HepG2 (cell line): ENCODE data around the gene PRRT2. TPM values are rescaled to one million over a fixed set of nuclear protein-coding genes. Genes with fewer than 3 reads are reported as not detected.
A peak's percentile ranks its signal among the peaks of the same experiment; 100 is the strongest.

Source experiments
- CBFB ChIP-seq: sonication (generic); formaldehyde crosslinking; IDR thresholded peaks from 2 replicates; pipeline ENCODE4 v1.4.0; 2020; ENCODE audit warnings: missing genetic modification reagents
- MIER3 ChIP-seq: IDR thresholded peaks from 2 replicates; pipeline ENCODE4 v1.6.1; 2016; ENCODE audit warnings: missing compliant biosample characterization, borderline replicate concordance
- NCOR1 ChIP-seq: fragments of 200-600 bp; sonication (generic); IDR thresholded peaks from 2 replicates; pipeline ENCODE4 v1.7.0; 2017; ENCODE audit warnings: antibody characterized with exemption, low read length, borderline replicate concordance
- NFRKB ChIP-seq: fragments of 450-650 bp; IDR thresholded peaks from 2 replicates; pipeline ENCODE4 v1.6.1; 2017
- PAF1 ChIP-seq: IDR thresholded peaks from 2 replicates; pipeline ENCODE4 v1.6.1; 2016; ENCODE audit warnings: missing genetic modification reagents, missing compliant biosample characterization
- POLR2G ChIP-seq: fragments of 200-400 bp; formaldehyde crosslinking; IDR thresholded peaks from 2 replicates; pipeline ENCODE4 v1.6.1; 2018; ENCODE audit warnings: mild to moderate bottlenecking, low read depth, low read length, moderate library complexity
- SRSF9 ChIP-seq: fragments of 200-400 bp; formaldehyde crosslinking; IDR thresholded peaks from 2 replicates; pipeline ENCODE4 v1.6.1; 2018; ENCODE audit warnings: borderline replicate concordance, mild to moderate bottlenecking, low read depth, low read length; ENCODE audit not compliant: insufficient read depth, poor library complexity, severe bottlenecking
- SRY ChIP-seq: sonication (generic); formaldehyde crosslinking; IDR thresholded peaks from 2 replicates; pipeline ENCODE4 v1.8.0; 2022; ENCODE audit warnings: mild to moderate bottlenecking, missing genetic modification reagents
- TARDBP ChIP-seq: sonication (generic); formaldehyde crosslinking; IDR thresholded peaks from 2 replicates; pipeline ENCODE4 v1.8.0; 2022; ENCODE audit warnings: mild to moderate bottlenecking, missing genetic modification reagents
- YY1 ChIP-seq: IDR thresholded peaks from 2 replicates; pipeline ENCODE4 v1.6.1; 2011; ENCODE audit warnings: low read length, low read depth, moderate library complexity, mild to moderate bottlenecking; ENCODE audit not compliant: insufficient read depth, insufficient replicate concordance
- ZFP36 ChIP-seq: fragments of 150-350 bp; IDR thresholded peaks from 2 replicates; pipeline ENCODE4 v1.6.1; 2018; ENCODE audit warnings: borderline replicate concordance, low read length, low read depth; ENCODE audit not compliant: partially characterized antibody
- ZFY ChIP-seq: sonication (generic); formaldehyde crosslinking; IDR thresholded peaks from 2 replicates; pipeline ENCODE4 v1.4.0; 2020; ENCODE audit warnings: missing genetic modification reagents
- ZKSCAN1 ChIP-seq: fragments of 150-350 bp; IDR thresholded peaks from 2 replicates; pipeline ENCODE4 v1.6.1; 2014; ENCODE audit warnings: low read length
- ZNF329 ChIP-seq: sonication (generic); formaldehyde crosslinking; IDR thresholded peaks from 2 replicates; pipeline ENCODE4 v1.9.0; 2021; ENCODE audit warnings: low read depth, mild to moderate bottlenecking, missing genetic modification reagents
- ZNF446 ChIP-seq: sonication (generic); formaldehyde crosslinking; IDR thresholded peaks from 2 replicates; pipeline ENCODE4 v1.5.0; 2020; ENCODE audit warnings: mild to moderate bottlenecking, missing genetic modification reagents
- ZNF563 ChIP-seq: sonication (generic); formaldehyde crosslinking; IDR thresholded peaks from 2 replicates; pipeline ENCODE4 v1.8.0; 2022; ENCODE audit warnings: mild to moderate bottlenecking, moderate library complexity, missing genetic modification reagents
- ZNF737 ChIP-seq: sonication (generic); formaldehyde crosslinking; IDR thresholded peaks from 2 replicates; pipeline ENCODE4 v1.5.0; 2020; ENCODE audit warnings: missing genetic modification reagents, mild to moderate bottlenecking, borderline replicate concordance
- polyA plus RNA-seq, 8 experiments: library from polyadenylated mRNA; depleted of rRNA in 3 of 8; stranded (reverse) in 7 of 8; unstranded in 1 of 8; fragments of >200 nt; fragmentation: Illumina TruSeq in 4 of 8; extraction: Trizol in 4 of 8; gene quantifications; 2 replicates each; pipeline versions ENCODE4 v1.2.1 to v1.2.3, GENCODE V29; 2011 to 2016; ENCODE audit warnings: low read depth in 4 of 8, missing spikeins in 1 of 8, mixed read lengths in 1 of 8; ENCODE audit not compliant: insufficient read depth in 1 of 8
- total RNA-seq, 5 experiments: library from RNA; depleted of rRNA; stranded (reverse); fragments of >200 nt; fragmentation: Illumina TruSeq; extraction: Trizol; gene quantifications; 2 replicates each; pipeline ENCODE4 v1.2.3, GENCODE V29; 2016; ENCODE audit warnings: low read depth in 1 of 5
- TF ChIP-seq, protein P1 (sequence below): sonication (generic); formaldehyde crosslinking; conservative IDR thresholded peaks from 2 replicates; pipeline ENCODE4 v1.8.1; 2023; ENCODE audit warnings: missing genetic modification reagents
- TF ChIP-seq, protein P2 (sequence below): sonication (generic); formaldehyde crosslinking; IDR thresholded peaks from 2 replicates; pipeline ENCODE4 v1.4.0; 2020; ENCODE audit warnings: mild to moderate bottlenecking, low read depth, missing genetic modification reagents
- TF ChIP-seq, protein P3 (sequence below): IDR thresholded peaks from 2 replicates; pipeline ENCODE4 v1.6.1; 2016; ENCODE audit warnings: missing biosample characterization, missing genetic modification reagents, low read depth
- TF ChIP-seq, protein P4 (sequence below): sonication (generic); formaldehyde crosslinking; IDR thresholded peaks from 2 replicates; pipeline ENCODE4 v1.4.0; 2020; ENCODE audit warnings: missing genetic modification reagents
- TF ChIP-seq, protein P5 (sequence below): sonication (generic); formaldehyde crosslinking; IDR thresholded peaks from 2 replicates; pipeline ENCODE4 v1.5.1; 2020; ENCODE audit warnings: mild to moderate bottlenecking, missing genetic modification reagents

The PRRT2 gene
- total and polyA plus RNA-seq, 2 of the 13 experiments (the other 11 are each of a cell fraction or from before 2014, with no cell fraction given), result 0.51 to 1.1 TPM

DNA sequence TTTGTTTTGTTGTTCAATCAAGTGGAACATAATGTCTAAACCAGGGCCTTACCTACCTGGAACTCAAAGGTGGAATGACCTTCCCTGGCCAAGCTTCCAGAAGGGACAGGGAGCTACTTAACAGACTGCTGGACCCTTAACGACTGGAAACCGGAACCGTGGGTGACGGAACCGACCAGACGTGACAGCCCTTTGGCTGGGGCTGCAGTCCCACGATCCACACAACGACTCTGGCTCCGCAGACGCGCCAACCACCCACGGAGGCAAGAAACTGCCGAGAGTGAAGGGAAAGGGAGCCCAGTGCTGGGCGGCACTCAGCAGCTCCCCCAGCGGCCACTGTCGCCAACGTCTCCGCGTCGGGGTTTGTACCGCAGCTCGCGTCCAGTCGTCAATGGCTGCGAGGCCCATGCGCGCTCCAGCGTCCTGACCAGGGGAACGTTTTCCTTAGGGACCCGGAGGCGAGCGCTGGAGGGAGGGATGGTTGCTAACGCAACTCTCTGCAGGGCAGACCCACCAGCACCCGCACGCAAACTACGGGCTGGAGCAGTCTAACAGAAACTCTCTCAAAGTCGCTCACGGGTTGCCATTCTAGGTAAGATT lies 27.0 kb upstream of the PRRT2 start (continued):
- TF ChIP-seq ZNF737 (CRISPR knock-in tag) (no peak), NCOR1 (no peak), YY1 (peak; percentile 76), ZFY (CRISPR knock-in tag) (peak; percentile 47; the same call in 1 of the 2 replicates), ZFP36 (no peak), TARDBP (CRISPR knock-in tag) (0 out of 2 replicates have a peak, but pooled peaks have one; percentile 52), POLR2G (no peak), SRSF9 (no peak), SRY (CRISPR knock-in tag) (0 out of 2 replicates have a peak, but pooled peaks have one; percentile 62), ZNF563 (CRISPR knock-in tag) (no peak), MIER3 (CRISPR knock-in tag) (peak; percentile 54; the same call in 1 of the 2 replicates), PAF1 (CRISPR knock-in tag) (no peak), ZNF329 (CRISPR knock-in tag) (no peak), ZKSCAN1 (0 out of 2 replicates have a peak, but pooled peaks have one; percentile 15), CBFB (CRISPR knock-in tag) (peak; percentile 80; the same call in 1 of the 2 replicates), NFRKB (no peak), ZNF446 (no peak)
- TF ChIP-seq, protein P1, sequence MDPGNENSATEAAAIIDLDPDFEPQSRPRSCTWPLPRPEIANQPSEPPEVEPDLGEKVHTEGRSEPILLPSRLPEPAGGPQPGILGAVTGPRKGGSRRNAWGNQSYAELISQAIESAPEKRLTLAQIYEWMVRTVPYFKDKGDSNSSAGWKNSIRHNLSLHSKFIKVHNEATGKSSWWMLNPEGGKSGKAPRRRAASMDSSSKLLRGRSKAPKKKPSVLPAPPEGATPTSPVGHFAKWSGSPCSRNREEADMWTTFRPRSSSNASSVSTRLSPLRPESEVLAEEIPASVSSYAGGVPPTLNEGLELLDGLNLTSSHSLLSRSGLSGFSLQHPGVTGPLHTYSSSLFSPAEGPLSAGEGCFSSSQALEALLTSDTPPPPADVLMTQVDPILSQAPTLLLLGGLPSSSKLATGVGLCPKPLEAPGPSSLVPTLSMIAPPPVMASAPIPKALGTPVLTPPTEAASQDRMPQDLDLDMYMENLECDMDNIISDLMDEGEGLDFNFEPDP, result no peak
- TF ChIP-seq, protein P2, sequence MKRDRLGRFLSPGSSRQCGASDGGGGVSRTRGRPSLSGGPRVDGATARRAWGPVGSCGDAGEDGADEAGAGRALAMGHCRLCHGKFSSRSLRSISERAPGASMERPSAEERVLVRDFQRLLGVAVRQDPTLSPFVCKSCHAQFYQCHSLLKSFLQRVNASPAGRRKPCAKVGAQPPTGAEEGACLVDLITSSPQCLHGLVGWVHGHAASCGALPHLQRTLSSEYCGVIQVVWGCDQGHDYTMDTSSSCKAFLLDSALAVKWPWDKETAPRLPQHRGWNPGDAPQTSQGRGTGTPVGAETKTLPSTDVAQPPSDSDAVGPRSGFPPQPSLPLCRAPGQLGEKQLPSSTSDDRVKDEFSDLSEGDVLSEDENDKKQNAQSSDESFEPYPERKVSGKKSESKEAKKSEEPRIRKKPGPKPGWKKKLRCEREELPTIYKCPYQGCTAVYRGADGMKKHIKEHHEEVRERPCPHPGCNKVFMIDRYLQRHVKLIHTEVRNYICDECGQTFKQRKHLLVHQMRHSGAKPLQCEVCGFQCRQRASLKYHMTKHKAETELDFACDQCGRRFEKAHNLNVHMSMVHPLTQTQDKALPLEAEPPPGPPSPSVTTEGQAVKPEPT, result no peak
- TF ChIP-seq, protein P3, sequence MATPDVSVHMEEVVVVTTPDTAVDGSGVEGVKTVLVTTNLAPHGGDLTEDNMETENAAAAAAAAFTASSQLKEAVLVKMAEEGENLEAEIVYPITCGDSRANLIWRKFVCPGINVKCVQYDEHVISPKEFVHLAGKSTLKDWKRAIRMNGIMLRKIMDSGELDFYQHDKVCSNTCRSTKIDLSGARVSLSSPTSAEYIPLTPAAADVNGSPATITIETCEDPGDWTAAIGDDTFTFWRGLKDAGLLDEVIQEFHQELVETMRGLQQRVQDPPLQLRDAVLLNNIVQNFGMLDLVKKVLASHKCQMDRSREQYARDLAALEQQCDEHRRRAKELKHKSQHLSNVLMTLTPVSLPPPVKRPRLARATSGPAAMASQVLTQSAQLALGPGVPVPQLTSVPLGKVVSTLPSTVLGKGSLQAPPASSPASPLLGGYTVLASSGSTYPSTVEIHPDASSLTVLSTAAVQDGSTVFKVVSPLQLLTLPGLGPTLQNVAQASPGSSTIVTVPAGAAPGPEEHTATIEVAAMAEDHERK (CRISPR knock-in tag), result no peak
- TF ChIP-seq, protein P4, sequence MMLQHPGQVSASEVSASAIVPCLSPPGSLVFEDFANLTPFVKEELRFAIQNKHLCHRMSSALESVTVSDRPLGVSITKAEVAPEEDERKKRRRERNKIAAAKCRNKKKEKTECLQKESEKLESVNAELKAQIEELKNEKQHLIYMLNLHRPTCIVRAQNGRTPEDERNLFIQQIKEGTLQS, result 0 out of 2 replicates have a peak, but pooled peaks have one; percentile 18
- TF ChIP-seq, protein P5, sequence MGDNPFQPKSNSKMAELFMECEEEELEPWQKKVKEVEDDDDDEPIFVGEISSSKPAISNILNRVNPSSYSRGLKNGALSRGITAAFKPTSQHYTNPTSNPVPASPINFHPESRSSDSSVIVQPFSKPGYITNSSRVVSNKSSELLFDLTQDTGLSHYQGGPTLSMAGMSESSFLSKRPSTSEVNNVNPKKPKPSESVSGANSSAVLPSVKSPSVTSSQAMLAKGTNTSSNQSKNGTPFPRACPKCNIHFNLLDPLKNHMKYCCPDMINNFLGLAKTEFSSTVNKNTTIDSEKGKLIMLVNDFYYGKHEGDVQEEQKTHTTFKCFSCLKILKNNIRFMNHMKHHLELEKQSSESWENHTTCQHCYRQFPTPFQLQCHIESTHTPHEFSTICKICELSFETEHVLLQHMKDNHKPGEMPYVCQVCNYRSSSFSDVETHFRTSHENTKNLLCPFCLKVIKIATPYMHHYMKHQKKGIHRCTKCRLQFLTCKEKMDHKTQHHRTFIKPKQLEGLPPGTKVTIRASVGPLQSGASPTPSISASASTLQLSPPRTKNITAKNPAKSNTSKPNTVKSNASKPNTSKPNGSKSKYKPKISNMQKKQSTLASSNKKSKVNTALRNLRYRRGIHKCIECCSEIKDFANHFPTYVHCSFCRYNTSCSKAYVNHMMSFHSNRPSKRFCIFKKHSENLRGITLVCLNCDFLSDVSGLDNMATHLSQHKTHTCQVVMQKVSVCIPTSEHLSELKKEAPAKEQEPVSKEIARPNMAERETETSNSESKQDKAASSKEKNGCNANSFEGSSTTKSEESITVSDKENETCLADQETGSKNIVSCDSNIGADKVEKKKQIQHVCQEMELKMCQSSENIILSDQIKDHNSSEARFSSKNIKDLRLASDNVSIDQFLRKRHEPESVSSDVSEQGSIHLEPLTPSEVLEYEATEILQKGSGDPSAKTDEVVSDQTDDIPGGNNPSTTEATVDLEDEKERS (CRISPR knock-in tag), result peak; percentile 60; the same call in 1 of the 2 replicates
